GM18861 (cell line): Measurements from ENCODE around the gene CD8B.
"Not testable (repeated sequence)": the region's sequence is repeated elsewhere in the genome, so short reads cannot be mapped to it uniquely, and the experiment has no call there.

Experiments
- ATAC-seq: cut with Tn5 transposase; IDR thresholded peaks from one replicate; pipeline ENCODE4 v1.9.1; 2021; ENCODE audit not compliant: unreplicated experiment

Gene CD8B

DNA sequence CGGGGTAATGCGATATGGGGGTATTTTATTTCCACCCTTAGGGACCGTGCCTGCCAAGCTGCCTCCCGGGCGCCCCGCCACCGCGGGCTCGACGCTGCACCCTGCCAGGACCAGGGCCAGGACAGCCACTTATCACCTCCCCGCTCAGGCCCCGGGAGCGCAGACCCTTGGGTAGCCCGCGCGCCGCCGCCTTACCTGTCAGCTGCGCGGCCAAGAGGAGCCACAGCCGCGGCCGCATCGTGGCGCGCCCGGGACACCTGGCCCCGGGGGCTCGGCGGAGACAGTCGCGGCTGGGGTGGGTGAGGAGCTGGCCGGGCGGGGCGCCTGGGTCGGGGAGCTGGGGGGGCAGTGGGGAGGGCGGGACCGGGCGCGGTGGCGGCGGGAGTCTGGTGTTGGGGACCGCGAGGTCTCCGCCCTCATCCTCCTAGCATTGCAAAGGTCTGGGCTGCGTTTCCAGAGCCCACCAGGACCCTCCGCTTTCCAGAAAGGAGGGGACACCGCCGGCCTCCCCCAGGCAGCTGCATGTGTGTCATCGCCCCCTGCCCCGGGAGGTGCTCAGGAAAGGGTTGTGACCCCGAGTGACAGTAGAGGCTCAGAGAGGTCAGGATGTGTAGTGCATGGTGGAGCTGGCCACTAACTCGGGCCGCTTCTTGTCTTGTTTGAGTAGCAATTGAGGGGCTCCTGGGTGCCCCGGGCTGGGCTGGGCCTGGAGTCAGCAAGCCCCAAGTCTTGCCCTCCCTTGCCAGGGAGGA, at the start of gene CD8B:
Gene CD8B (minus strand): TSS at position 259 of the 752 bp plus-strand sequence. CDS start 21 bp downstream, at position 238.
- not testable (repeated sequence) for ATAC-seq

- not testable (repeated sequence) for ATAC-seq
Measured at GRCh38 chr2:86905868-86906267, 44.2 kb upstream of the CD8B start.

- ATAC-seq = not testable (repeated sequence)
Measured at GRCh38 chr2:86900687-86901086, 39.0 kb upstream of the CD8B start.

DNA sequence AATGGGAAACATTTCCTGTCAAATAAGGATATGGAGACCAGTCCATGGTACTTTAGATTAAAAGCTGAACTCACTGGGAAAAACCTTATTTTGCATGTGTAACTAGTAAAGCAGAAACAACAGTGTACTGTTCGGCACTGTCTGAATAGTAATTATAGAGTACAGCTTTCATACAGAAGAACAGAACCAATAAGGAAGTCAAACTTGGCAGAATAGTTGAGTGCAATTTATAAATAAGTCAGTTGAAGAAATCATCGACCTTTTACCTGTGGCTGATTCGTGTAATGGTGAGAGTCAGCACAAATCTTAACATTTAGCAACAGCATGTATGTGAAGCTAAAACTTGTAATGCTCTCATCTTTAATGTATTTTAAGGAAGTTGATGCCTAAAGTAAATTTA, 24.3 kb upstream of the CD8B start:
- ATAC-seq = peak; percentile 79

DNA sequence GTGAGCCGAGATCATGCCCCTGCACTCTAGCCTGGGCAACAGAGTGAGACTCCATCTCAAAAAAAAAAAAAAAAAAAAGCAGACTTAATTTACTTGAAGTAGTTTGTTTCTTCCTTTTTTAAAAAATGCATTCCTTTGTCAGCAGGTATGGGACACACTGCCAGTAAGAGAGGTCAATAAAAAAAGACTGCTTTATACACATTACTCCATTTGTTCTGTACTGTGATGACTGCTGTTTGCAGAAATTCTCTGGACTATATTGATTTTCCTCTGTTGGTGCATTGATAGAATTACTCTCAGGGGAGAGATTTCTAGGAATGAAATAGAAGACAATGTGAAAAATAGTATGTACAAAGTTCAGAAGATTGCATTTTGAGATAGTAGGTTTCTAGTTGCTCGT, 21.2 kb upstream of the CD8B start:
- not testable (repeated sequence) for ATAC-seq

DNA sequence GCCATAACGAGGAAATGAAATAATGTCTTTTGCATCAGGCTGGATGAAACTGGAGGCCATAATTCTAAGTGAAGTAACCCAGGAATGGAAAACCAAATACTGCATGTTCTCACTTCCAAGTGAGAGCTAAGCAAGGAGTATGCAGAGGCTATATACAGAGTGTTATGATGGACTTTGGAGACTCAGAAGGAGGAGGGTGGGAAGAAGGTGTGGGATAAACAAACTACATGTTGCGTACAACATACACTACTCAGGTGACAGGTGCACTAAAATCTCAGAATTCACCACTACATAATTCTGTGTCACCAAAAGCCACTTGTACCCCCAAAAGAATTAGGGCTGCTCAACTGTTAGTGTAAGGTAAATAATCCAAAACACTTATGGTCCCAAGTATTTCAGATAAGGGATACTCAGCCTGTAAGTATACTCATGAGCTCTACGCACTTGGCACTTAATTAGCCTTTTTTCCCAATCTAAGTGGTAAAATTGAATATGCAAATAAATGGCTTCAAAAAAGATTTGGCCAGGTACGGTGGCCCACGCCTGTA, 20.5 kb upstream of the CD8B start:
- not testable (repeated sequence) for ATAC-seq

GRCh38 chr2:86878986-86879385, 17.3 kb upstream of the CD8B start:
- not testable (repeated sequence) for ATAC-seq

DNA sequence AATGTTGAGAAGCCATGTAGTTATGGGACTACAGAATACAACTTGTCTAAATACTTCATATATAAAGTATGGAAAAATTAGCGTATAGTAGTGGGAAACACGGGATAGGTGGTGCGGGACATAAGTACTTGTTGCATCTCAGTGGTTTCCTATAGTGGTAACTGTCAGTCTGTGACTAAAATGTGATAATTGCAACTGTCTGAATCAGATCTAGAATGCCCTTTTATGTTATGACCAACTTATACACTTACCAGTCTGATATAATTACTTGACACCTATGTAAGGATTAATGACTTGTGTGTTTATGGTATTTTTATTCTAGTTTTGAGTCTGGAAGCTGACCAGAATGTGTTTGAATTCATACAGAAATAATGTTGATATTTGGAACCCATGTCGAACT, 9.3 kb upstream of the CD8B start:
- not testable (repeated sequence) for ATAC-seq

- ATAC-seq = not testable (repeated sequence)
Measured at GRCh38 chr2:86868895-86869468, 7.3 kb upstream of the CD8B start.

- not testable (repeated sequence) for ATAC-seq
Measured at GRCh38 chr2:86862380-86862703, 656 bp upstream of the CD8B start.

DNA sequence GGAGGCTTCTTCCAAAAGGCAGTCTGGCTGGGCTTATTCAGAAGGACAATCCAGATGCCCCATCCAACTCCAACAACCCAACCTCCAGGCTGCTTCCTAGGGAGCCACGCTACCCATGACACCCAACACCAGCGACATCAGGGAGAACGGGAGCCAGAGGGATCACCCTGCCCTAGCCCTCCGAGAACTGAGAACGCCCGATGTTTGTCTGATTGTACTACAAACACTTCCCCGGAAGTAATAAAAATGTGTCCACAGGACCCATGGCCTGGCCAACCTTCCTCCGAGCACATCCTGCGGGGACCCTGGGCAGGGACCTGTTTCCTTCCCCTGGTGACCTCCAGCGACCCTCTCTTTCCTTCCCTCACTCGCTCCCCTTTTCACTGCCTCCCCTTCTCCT, 511 bp downstream of the CD8B start:
- not testable (repeated sequence) for ATAC-seq

GRCh38 chr2:86860573-86860972, 1.1 kb downstream of the CD8B start:
- ATAC-seq = not testable (repeated sequence)

DNA sequence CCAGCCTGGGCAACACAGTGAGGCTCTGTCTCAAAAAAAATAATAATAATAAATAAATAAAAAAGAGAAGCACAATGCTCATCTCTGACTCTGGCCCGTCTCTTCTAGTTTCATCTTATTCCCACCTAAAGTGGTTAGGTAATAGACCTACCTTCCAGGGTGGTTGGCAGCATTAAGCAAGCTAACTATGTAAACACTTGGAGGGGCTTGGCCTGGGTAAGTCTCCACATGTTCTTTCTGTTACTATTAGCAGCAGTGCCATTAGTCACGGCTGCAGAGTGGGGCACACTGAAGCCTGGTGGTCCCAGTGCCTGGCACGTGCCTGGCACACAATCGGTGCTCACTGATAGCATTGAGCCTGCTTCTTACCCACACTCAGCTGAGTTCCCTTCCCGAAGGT, 4.0 kb downstream of the CD8B start:
- ATAC-seq = not testable (repeated sequence)

GRCh38 chr2:86856498-86856897, 5.2 kb downstream of the CD8B start:
- not testable (repeated sequence) for ATAC-seq

DNA sequence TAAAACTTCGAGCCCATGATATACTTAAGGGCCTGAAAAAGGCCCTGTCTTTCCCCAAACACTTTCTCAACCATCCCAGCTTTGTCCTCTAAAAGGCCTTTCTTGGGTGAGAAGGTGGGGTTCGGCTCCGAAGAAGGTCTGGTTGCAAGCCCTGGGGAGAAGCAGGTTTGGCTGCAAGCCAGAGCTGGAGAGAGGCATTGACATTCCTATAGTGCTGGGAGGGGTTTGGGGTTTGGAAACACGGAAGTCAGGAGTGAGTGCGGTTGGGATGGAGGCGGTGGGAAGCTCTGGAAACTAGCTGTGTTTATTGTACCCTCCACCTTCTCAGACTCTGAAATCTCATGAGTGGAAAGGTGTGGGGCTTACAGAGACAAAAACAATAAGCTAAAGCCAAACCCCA, 5.7 kb downstream of the CD8B start:
- not testable (repeated sequence) for ATAC-seq

GRCh38 chr2:86851581-86851980, 10.1 kb downstream of the CD8B start:
- ATAC-seq = not testable (repeated sequence)

GRCh38 chr2:86842607-86843234, 19.0 kb downstream of the CD8B start:
- not testable (repeated sequence) for ATAC-seq

GRCh38 chr2:86841330-86841729, 20.4 kb downstream of the CD8B start:
- ATAC-seq = not testable (repeated sequence)

DNA sequence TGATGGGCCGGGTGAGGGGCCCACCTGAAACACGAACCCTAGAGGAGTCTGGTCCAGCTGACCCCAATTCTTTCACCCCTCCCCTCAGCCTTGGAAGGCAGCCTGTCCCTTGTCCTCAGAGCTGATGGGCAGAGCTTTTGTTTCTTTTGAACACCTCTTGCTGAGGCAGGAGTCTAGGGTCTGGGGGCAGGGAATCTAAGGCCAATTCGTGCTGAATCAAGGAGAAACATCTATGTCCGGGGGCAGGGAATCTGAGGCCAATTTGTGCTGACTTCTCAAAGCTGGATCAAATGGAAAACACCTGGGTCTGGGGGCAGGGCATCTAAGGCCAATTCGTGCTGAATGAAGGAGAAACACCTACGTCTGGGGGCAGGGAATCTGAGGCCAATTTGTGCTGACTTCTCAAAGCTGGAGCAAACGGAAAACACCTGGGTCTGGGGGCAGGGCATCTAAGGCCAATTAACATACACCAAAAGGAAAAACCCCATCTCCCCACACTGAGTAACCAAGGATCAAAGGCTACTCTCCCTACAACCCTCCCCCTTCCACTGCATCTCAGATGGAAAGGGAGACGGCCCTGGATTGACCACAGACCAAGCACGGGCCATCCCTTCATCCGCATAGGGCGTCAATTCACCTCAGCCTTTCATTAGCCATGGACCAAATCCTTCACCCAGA, 21.7 kb downstream of the CD8B start:
- ATAC-seq = not testable (repeated sequence)

DNA sequence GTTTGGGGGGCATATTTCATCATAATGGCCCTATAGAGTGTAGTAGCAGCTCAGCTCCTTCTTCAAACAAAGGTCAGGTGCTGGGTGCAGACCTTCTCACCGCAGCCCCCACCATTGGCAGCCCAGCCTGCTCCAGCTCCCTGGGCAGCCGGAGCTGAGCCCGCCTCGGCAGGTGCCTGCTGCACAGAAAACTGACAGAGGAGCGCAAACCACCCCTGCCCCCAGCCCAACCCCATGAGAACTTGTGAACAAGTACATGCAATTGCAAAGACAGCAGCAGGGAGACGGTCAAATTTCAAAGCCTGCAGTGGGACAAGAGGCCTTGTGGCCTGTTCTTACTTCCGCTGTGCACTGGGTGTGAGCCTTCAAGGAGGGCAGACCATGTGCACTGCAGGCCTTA, 22.2 kb downstream of the CD8B start:
- not testable (repeated sequence) for ATAC-seq

DNA sequence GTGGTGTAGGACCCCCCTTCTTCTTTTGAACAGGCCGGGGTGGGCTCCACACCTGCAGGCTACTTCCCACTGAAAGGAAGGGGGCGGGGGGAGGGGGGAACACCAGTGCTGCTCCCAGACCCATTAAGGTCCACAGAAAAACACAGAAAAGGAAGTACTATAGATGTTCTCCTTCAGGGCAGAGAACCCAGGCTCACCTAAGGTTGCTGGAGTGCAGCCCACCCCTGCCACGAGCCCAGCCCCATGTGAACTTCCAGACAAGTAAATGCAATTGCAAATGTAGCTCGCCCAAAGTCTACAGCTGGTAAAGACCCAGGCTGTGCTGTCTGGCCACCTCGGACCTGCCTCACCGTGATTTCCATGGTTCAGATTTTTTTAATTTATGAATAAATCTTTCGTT, 24.0 kb downstream of the CD8B start:
- ATAC-seq = not testable (repeated sequence)
